GM23338 (cell line): ENCODE results near the gene CUEDC1. TPM values are rescaled to one million over a fixed set of nuclear protein-coding genes. Genes with fewer than 3 reads are reported as not detected.

Source experiments
- ATAC-seq: fragments of 200-7000 bp; cut with Tn5 transposase; 3 replicates; pipeline ENCODE4 v1.9.1; 2020
- DNase-seq: peaks from one replicate; pipeline ENCODE4 v3.0.0-alpha.2; 2015; ENCODE audit warnings: low spot score
- H2AFZ ChIP-seq: fragments of 200-600 bp; sonication (generic); 2 replicates; pipeline ENCODE4 v1.8.0; 2016; ENCODE audit warnings: antibody characterized with exemption, mild to moderate bottlenecking, moderate library complexity
- H3F3A ChIP-seq: fragments of 200-600 bp; sonication (generic); replicated peaks from 2 replicates; pipeline ENCODE4 v1.8.0; 2017; ENCODE audit warnings: antibody characterized with exemption, mixed run types, low read depth
- H3K27ac ChIP-seq: fragments of 200-600 bp; sonication (generic); 2 replicates; pipeline ENCODE4 v1.6.1; 2016; ENCODE audit warnings: low read depth
- H3K27me3 ChIP-seq: fragments of 200-600 bp; sonication (generic); 2 replicates; pipeline ENCODE4 v1.8.0; 2016; ENCODE audit warnings: mild to moderate bottlenecking, mixed run types, moderate library complexity; ENCODE audit not compliant: insufficient read depth
- H3K36me3 ChIP-seq: fragments of 200-600 bp; sonication (generic); 2 replicates; pipeline ENCODE4 v1.8.0; 2016; ENCODE audit warnings: mild to moderate bottlenecking; ENCODE audit not compliant: insufficient read depth
- H3K4me1 ChIP-seq: fragments of 200-600 bp; sonication (generic); 2 replicates; pipeline ENCODE4 v1.8.0; 2016; ENCODE audit warnings: mild to moderate bottlenecking, moderate library complexity; ENCODE audit not compliant: insufficient read depth
- H3K4me2 ChIP-seq: fragments of 200-600 bp; sonication (generic); 2 replicates; pipeline ENCODE4 v1.7.1; 2017; ENCODE audit warnings: mixed run types
- H3K4me3 ChIP-seq: fragments of 200-600 bp; sonication (generic); 2 replicates; pipeline ENCODE4 v1.6.1; 2016; ENCODE audit warnings: mixed run types
- H3K79me2 ChIP-seq: fragments of 200-600 bp; sonication (generic); replicated peaks from 2 replicates; pipeline ENCODE4 v1.8.0; 2017; ENCODE audit warnings: mild to moderate bottlenecking; ENCODE audit not compliant: insufficient read depth
- H3K9me2 ChIP-seq: fragments of 200-600 bp; sonication (generic); 2 replicates; pipeline ENCODE4 v1.8.0; 2017; ENCODE audit not compliant: insufficient read depth
- H4K20me1 ChIP-seq: fragments of 200-600 bp; sonication (generic); replicated peaks from 2 replicates; pipeline ENCODE4 v1.8.0; 2017; ENCODE audit warnings: mild to moderate bottlenecking; ENCODE audit not compliant: insufficient read depth
- H3K27ac Mint-ChIP-seq: 2 replicates; pipeline ENCODE4 v1.8.0; 2020; ENCODE audit warnings: inconsistent platforms, mild to moderate bottlenecking, moderate library complexity, mixed read lengths
- H3K27me3 Mint-ChIP-seq: 3 replicates; pipeline ENCODE4 v1.8.0; 2022; ENCODE audit warnings: low read depth, mild to moderate bottlenecking, moderate library complexity, mixed read lengths, inconsistent platforms; ENCODE audit not compliant: insufficient read depth, poor library complexity
- H3K36me3 Mint-ChIP-seq: 3 replicates; pipeline ENCODE4 v1.8.0; 2021; ENCODE audit warnings: low read depth, mild to moderate bottlenecking, inconsistent platforms, moderate library complexity, mixed read lengths
- H3K4me1 Mint-ChIP-seq: 3 replicates; pipeline ENCODE4 v1.8.0; 2020; ENCODE audit warnings: mild to moderate bottlenecking, inconsistent platforms, mixed read lengths
- H3K4me3 Mint-ChIP-seq: 3 replicates; pipeline ENCODE4 v1.8.0; 2021; ENCODE audit warnings: moderate library complexity, mild to moderate bottlenecking, inconsistent platforms, mixed read lengths
- H3K9me3 Mint-ChIP-seq: 3 replicates; pipeline ENCODE4 v1.8.0; 2020; ENCODE audit warnings: moderate library complexity, mild to moderate bottlenecking, inconsistent platforms, mixed read lengths
- CREB1 ChIP-seq: fragments of 250-450 bp; sonication (Bioruptor Pico); IDR thresholded peaks from 2 replicates; pipeline ENCODE4 v1.5.0; 2020; ENCODE audit warnings: low read depth, mild to moderate bottlenecking, moderate library complexity
- ETS1 ChIP-seq: IDR thresholded peaks from 2 replicates; pipeline ENCODE4 v1.6.1; 2016; ENCODE audit warnings: antibody characterized with exemption
- EZH2 ChIP-seq: fragments of 200-600 bp; sonication (generic); IDR thresholded peaks from one replicate; pipeline ENCODE4 v1.8.0; 2017; ENCODE audit warnings: antibody characterized with exemption, mild to moderate bottlenecking, low read depth; ENCODE audit not compliant: unreplicated experiment
- EZH2phosphoT487 ChIP-seq: fragments of 200-600 bp; sonication (generic); IDR thresholded peaks from one replicate; pipeline ENCODE4 v1.8.1; 2018; ENCODE audit warnings: antibody characterized with exemption; ENCODE audit not compliant: unreplicated experiment
- JUNB ChIP-seq: IDR thresholded peaks from one replicate; pipeline ENCODE4 v1.6.1; 2016; ENCODE audit warnings: antibody characterized with exemption; ENCODE audit not compliant: unreplicated experiment
- NANOG ChIP-seq: IDR thresholded peaks from 2 replicates; pipeline ENCODE4 v1.6.1; 2016; ENCODE audit warnings: antibody characterized with exemption, borderline replicate concordance
- POLR2AphosphoS5 ChIP-seq: IDR thresholded peaks from 2 replicates; pipeline ENCODE4 v1.6.1; 2016; ENCODE audit warnings: antibody characterized with exemption, low read depth
- REST ChIP-seq: IDR thresholded peaks from one replicate; pipeline ENCODE4 v1.6.1; 2018; ENCODE audit warnings: antibody characterized with exemption; ENCODE audit not compliant: unreplicated experiment
- STAT1 ChIP-seq: IDR thresholded peaks from one replicate; pipeline ENCODE4 v1.6.1; 2016; ENCODE audit warnings: antibody characterized with exemption; ENCODE audit not compliant: unreplicated experiment
- ZNF114 ChIP-seq: fragments of 250-450 bp; sonication (Bioruptor Pico); IDR thresholded peaks from 2 replicates; pipeline ENCODE4 v1.5.0; 2020; ENCODE audit warnings: mild to moderate bottlenecking, moderate library complexity
- ZNF331 ChIP-seq: fragments of 250-450 bp; sonication (Bioruptor Pico); IDR thresholded peaks from 2 replicates; pipeline ENCODE4 v1.5.0; 2020; ENCODE audit warnings: low read depth, mild to moderate bottlenecking, moderate library complexity
- polyA plus RNA-seq: library from polyadenylated mRNA; unstranded; fragments of >200 nt; fragmentation: Nextera tagmentation; extraction: Ambion mirVana; gene quantifications from 2 replicates; pipeline ENCODE4 v1.2.1, GENCODE V29; 2016
- total RNA-seq: library from RNA; depleted of rRNA; stranded (reverse); fragments of >200 nt; shearing (Covaris generic); gene quantifications from 2 replicates; pipeline ENCODE4 v1.2.3, GENCODE V29; 2014
- TF ChIP-seq, protein P1 (sequence below): fragments of 250-450 bp; sonication (Bioruptor Pico); IDR thresholded peaks from 2 replicates; pipeline ENCODE4 v1.5.0; 2020; ENCODE audit warnings: mild to moderate bottlenecking, moderate library complexity
- TF ChIP-seq, protein P2 (sequence below), 2 experiments: fragments of 200-600 bp in 1 of 2; sonication (generic) in 1 of 2; conservative IDR thresholded peaks; 2 replicates each; pipeline versions ENCODE4 v1.5.1 to v1.6.1; 2016 to 2017; ENCODE audit warnings: antibody characterized with exemption in 2 of 2, low read depth in 2 of 2, mild to moderate bottlenecking in 2 of 2, moderate library complexity in 1 of 2

The CUEDC1 gene
- total and polyA plus RNA-seq, 2 experiments from 2014 or later = 3.0 to 7.7 TPM

- Histone ChIP-seq H3K4me2 (no peak overlapping the region), H3F3A (no peaks in the 10 kb centered on the region), H2AFZ (no peak overlapping the region), H3K27ac (no peak overlapping the region), H3K36me3 (peaks cover 18% of the 10 kb centered on the region), H3K4me3 (no peak overlapping the region), H3K79me2 (no peaks in the 10 kb centered on the region), H3K9me2 (no peaks in the 10 kb centered on the region), H3K4me1 (peaks cover 15% of the 10 kb centered on the region), H3K27me3 (no peaks in the 10 kb centered on the region), H4K20me1 (no peaks in the 10 kb centered on the region)
- Mint-ChIP-seq H3K27me3 (peaks cover 6% of the 10 kb centered on the region), H3K36me3 (peaks cover 17% of the 10 kb centered on the region), H3K4me1 (peaks cover 10% of the 10 kb centered on the region; the same call in 2 of the 3 replicates), H3K4me3 (no peak overlapping the region), H3K9me3 (no peaks in the 10 kb centered on the region), H3K27ac (no peak overlapping the region)
- DNase-seq (no peak), ATAC-seq (no peak)
- TF ChIP-seq, protein P1, sequence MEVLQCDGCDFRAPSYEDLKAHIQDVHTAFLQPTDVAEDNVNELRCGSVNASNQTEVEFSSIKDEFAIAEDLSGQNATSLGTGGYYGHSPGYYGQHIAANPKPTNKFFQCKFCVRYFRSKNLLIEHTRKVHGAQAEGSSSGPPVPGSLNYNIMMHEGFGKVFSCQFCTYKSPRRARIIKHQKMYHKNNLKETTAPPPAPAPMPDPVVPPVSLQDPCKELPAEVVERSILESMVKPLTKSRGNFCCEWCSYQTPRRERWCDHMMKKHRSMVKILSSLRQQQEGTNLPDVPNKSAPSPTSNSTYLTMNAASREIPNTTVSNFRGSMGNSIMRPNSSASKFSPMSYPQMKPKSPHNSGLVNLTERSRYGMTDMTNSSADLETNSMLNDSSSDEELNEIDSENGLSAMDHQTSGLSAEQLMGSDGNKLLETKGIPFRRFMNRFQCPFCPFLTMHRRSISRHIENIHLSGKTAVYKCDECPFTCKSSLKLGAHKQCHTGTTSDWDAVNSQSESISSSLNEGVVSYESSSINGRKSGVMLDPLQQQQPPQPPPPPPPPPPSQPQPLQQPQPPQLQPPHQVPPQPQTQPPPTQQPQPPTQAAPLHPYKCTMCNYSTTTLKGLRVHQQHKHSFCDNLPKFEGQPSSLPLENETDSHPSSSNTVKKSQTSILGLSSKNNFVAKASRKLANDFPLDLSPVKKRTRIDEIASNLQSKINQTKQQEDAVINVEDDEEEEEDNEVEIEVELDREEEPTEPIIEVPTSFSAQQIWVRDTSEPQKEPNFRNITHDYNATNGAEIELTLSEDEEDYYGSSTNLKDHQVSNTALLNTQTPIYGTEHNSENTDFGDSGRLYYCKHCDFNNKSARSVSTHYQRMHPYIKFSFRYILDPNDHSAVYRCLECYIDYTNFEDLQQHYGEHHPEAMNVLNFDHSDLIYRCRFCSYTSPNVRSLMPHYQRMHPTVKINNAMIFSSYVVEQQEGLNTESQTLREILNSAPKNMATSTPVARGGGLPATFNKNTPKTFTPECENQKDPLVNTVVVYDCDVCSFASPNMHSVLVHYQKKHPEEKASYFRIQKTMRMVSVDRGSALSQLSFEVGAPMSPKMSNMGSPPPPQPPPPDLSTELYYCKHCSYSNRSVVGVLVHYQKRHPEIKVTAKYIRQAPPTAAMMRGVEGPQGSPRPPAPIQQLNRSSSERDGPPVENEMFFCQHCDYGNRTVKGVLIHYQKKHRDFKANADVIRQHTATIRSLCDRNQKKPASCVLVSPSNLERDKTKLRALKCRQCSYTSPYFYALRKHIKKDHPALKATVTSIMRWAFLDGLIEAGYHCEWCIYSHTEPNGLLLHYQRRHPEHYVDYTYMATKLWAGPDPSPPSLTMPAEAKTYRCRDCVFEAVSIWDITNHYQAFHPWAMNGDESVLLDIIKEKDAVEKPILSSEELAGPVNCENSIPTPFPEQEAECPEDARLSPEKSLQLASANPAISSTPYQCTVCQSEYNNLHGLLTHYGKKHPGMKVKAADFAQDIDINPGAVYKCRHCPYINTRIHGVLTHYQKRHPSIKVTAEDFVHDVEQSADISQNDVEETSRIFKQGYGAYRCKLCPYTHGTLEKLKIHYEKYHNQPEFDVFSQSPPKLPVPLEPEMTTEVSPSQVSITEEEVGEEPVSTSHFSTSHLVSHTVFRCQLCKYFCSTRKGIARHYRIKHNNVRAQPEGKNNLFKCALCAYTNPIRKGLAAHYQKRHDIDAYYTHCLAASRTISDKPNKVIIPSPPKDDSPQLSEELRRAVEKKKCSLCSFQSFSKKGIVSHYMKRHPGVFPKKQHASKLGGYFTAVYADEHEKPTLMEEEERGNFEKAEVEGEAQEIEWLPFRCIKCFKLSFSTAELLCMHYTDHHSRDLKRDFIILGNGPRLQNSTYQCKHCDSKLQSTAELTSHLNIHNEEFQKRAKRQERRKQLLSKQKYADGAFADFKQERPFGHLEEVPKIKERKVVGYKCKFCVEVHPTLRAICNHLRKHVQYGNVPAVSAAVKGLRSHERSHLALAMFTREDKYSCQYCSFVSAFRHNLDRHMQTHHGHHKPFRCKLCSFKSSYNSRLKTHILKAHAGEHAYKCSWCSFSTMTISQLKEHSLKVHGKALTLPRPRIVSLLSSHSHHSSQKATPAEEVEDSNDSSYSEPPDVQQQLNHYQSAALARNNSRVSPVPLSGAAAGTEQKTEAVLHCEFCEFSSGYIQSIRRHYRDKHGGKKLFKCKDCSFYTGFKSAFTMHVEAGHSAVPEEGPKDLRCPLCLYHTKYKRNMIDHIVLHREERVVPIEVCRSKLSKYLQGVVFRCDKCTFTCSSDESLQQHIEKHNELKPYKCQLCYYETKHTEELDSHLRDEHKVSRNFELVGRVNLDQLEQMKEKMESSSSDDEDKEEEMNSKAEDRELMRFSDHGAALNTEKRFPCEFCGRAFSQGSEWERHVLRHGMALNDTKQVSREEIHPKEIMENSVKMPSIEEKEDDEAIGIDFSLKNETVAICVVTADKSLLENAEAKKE (CRISPR knock-in tag) = no peak
- TF ChIP-seq REST (no peak), POLR2AphosphoS5 (no peak), JUNB (no peak), ETS1 (no peak), ZNF331 (CRISPR knock-in tag) (no peak), NANOG (no peak), EZH2 (no peak), ZNF114 (CRISPR knock-in tag) (no peak), CREB1 (CRISPR knock-in tag) (no peak), EZH2phosphoT487 (no peak), STAT1 (no peak)
- TF ChIP-seq, protein P2, sequence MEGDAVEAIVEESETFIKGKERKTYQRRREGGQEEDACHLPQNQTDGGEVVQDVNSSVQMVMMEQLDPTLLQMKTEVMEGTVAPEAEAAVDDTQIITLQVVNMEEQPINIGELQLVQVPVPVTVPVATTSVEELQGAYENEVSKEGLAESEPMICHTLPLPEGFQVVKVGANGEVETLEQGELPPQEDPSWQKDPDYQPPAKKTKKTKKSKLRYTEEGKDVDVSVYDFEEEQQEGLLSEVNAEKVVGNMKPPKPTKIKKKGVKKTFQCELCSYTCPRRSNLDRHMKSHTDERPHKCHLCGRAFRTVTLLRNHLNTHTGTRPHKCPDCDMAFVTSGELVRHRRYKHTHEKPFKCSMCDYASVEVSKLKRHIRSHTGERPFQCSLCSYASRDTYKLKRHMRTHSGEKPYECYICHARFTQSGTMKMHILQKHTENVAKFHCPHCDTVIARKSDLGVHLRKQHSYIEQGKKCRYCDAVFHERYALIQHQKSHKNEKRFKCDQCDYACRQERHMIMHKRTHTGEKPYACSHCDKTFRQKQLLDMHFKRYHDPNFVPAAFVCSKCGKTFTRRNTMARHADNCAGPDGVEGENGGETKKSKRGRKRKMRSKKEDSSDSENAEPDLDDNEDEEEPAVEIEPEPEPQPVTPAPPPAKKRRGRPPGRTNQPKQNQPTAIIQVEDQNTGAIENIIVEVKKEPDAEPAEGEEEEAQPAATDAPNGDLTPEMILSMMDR (conservative IDR thresholded peaks at IDR 0.05; ENCODE audit: low read depth in 2 of 2) = no peak
These were observed 119.8 kb downstream of the CUEDC1 start for GRCh38 chr17:57835333-57835900.
